Fibroblast of skin of left biceps (primary cell): Measurements from ENCODE around the gene HOMEZ.
"Not testable (repeated sequence)": the region's sequence is repeated elsewhere in the genome, so short reads cannot be mapped to it uniquely, and the experiment has no call there.

Source experiments
- DNase-seq, 2 experiments: peaks; one replicate each; pipeline ENCODE4 v3.0.0-alpha.2; 2013; ENCODE audit warnings: low read depth in 2 of 2

Gene HOMEZ

DNA sequence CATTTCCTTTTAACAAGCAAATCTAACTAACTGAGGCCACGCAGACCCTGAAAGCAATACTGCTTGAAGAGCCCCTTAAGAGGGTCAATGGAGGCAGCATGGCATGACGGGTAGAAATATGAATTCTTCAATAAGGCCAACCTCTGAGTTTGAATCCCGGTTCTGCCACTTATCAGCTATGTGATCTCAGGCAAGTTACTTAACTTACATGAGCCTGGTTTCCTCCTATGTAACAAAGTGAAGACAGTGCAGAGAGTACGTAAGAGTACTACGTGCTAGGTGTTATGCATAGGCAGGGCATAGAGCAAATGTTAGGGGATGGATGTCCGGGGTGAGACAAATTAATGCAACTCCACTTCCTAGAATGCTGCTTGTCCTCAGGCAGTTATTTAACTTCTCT is 4.7 kb downstream of the HOMEZ start:
- no peak for DNase-seq

- DNase-seq, result not testable (repeated sequence)
Measured at GRCh38 chr14:23277928-23278327, 8.0 kb downstream of the HOMEZ start.

DNA sequence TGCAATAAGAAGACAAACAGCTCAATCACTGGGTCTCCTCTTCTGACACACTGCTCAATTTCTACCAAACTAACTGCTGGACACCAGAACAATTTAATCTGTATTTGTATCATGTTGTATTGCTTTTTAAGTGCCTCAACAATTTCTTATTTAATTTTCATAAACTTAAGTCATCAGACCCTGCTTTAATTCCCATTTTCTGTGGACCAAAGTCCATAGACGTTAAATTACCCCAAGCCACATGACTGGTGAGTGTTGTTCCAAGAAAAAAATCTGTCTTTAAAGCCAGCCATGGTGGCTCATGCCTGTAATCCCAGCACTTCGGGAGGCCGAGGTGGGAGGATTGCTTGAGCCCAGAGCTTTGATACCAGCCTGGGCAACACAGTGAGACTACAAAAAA is 8.7 kb downstream of the HOMEZ start:
- DNase-seq, result no peak

DNA sequence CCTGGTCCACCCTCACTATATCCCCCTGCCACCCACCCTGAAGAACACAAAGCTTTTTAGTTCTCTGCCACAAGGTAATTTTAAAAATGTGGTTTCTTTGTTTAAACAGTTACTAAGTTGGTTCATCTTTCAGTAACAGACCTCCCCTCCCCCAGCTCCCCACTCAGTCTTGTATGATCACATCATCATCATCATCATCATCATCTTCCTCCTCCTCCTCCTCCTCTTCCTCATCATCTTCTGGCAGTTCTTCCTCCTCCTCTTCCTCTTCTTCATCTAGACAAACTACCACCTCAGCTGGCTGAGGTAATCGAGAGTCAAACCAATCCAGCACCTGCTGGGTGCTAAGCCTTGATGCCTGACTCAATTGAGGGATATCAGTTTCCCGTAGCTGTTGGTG is 10.5 kb downstream of the HOMEZ start:
- DNase-seq, result no peak

DNA sequence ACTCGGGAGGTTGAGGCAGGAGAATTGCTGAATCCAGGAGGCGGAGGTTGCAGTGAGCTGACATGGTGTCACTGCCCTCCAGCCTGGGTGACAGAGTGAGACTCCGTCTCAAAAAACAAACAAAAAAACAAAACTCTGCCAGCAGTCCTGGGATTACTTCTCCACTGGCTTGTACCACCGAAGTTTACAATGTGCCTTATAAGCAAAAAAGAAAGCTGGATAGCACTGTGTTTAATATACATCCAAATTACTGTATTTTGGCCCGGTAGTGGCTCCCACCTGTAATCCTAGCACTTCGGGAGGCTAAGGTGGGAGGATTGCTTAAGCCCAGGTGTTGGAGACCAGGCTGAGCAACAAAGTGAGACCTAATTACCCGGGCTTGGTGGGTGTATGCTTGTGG is 16.7 kb downstream of the HOMEZ start:
- DNase-seq, result no peak

DNA sequence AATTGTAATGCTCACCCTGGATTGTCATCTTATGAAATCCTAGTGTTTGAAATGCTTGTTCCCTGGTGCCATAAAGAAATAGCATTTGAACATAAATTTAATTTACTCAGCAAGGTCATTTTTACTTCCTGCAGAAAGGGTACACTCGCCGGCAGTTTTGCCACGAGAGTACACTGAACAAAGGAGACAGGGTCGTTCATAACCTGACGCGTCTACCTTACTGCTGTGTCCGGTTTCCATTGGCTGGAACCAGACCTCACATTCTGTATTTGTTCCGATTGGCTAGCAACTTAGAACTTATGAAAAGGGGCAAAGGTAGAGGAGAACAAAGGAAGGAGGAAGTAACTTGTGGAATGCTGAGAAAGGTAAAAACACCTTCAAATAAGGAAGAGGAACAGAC is 25.1 kb downstream of the HOMEZ start:
- DNase-seq, result not testable (repeated sequence)

DNA sequence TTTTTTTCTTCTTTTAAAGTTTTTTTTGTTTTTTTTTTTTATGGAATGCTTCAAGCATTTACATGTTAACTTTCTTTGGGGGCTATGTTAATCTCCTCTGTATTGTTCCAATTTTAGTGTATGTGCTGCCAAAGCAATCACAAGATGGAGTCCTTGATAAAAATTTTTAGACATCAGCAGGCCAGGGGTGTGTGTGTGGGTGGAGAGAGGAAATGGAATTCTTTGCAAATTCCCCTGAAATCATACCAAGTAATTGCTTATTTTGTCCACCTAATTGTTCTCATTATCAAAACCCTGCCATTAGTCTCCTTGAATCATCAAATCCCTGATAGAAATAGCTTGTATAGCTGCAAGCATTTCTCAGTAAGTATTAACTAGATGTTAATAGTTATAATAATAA is 26.5 kb downstream of the HOMEZ start:
- no peak for DNase-seq

- no peak for DNase-seq
Measured at GRCh38 chr14:23258256-23258655, 27.7 kb downstream of the HOMEZ start.

DNA sequence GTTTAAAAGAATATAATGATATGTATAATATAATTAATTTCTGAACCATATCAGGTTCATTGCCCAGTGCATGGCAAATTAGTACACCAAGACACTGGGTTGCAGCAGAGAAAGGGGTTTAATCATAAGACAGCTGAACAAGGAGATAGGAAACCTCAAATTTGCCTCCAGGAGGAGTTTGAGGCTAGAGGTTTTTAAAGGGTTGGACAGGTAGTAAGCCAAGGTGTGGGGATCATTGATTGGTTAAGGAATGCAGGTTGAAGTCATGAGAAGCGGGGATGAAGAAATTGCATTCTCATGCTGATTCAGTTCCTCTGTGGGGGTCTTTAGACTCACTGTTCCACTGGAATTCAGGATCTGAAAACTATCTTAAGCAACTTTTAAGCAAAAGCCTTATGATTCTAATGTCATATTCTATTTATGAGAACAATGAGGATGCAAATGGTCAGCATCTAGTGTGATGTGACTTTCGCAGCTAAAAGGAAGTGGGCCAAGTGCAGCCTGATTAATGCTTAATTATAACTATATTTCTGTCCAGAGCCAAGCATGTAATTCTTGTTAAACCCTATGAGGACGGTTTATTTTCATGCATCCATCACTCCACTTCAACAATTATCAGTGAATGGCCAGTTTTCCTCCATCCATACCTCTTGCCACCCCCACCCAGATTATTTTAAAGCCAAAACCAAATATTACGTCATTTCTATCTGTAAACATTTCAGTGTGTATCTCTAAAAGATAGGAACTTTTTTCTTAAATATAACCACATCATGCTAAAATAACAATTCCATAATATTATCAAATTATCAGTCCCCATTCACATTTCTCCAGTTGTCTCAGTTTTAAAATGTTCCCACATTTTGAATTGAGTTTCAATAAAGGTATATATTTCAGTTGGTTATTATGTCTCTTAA is 33.3 kb downstream of the HOMEZ start:
- DNase-seq, result no peak

GRCh38 chr14:23252006-23252405 is 33.9 kb downstream of the HOMEZ start:
- DNase-seq, result no peak

GRCh38 chr14:23249824-23250223 is 36.1 kb downstream of the HOMEZ start:
- no peak for DNase-seq

- no peak for DNase-seq
Measured at GRCh38 chr14:23248601-23249000, 37.3 kb downstream of the HOMEZ start.

GRCh38 chr14:23245282-23245681 is 40.6 kb downstream of the HOMEZ start:
- no peak for DNase-seq

DNA sequence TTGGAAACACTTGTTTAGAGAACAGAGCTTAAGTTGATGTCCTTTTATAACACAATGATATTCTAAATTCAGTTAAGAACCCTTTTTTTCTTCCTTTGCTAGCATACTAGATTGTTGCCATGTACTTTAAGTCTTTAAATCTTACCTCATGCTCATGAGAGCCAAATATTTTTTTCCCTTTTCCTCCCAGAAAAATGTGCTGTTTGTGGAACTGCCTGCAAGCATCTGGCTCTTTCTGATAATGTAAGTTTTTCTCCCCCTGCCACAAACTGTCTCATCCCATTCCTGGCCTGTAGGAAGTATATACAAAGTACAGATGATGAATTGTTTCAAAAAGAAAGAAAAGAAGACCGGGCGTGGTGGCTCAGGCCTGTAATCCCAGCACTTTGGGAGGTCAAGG is 42.9 kb downstream of the HOMEZ start:
- no peak for DNase-seq

DNA sequence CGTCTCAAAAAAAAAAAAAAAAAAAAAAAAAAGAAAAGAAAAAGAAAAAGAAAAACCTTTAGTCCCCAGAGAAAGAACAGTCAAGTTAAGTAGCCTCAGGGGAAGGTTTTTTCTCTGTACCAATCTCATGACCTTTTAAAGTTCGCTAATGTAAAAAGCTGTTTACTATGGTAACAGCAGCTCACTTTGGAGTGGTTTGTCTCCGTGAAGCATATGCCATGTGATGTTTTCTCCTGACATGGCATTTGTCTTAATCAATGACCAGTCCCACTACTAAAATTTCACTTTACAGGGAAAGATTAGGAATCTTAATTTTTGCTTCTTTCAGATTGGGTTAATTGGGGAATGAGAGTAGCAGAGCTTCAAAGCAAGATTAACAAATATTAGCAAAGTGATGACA is 43.9 kb downstream of the HOMEZ start:
- no peak for DNase-seq

DNA sequence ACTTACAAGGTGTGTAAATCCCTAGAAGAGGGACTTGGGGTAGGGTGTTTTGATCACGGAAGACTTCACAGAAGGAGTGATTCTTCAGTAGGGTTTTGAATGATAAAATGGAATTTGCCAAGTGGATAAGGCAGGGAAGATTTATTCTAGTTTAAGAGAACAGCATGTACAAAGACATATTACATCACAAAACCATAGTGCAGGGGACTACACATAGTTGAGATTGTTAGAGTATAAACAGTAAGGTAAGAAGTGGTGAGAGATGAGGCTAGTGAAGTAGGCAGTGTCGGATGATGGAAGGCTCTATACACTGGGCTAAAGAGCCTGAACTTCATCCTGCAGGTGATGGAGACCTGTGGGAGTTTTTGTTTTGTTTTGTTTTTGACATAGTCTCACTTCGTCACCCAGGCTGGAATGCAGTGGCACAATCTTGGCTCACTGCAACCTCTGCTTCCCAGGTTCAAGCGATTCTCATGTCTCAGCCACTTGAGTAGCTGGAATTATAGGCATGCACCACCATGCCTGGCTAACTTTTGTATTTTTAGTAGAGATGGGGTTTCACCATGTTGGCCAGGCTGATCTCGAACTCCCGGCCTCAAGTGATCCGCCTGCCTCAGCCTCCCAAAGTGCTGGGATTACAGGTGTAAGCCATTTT is 44.7 kb downstream of the HOMEZ start:
- DNase-seq, result not testable (repeated sequence)

GRCh38 chr14:23240661-23241060 is 45.3 kb downstream of the HOMEZ start:
- DNase-seq, result no peak

- DNase-seq, result peak; percentile 18 to 19
Measured at GRCh38 chr14:23237772-23238594, 47.9 kb downstream of the HOMEZ start, which contains the start of gene RNF212B. RNF212B (plus strand) TSS chr14:23237936; CDS start chr14:23240346, 2,410 bp downstream.

DNA sequence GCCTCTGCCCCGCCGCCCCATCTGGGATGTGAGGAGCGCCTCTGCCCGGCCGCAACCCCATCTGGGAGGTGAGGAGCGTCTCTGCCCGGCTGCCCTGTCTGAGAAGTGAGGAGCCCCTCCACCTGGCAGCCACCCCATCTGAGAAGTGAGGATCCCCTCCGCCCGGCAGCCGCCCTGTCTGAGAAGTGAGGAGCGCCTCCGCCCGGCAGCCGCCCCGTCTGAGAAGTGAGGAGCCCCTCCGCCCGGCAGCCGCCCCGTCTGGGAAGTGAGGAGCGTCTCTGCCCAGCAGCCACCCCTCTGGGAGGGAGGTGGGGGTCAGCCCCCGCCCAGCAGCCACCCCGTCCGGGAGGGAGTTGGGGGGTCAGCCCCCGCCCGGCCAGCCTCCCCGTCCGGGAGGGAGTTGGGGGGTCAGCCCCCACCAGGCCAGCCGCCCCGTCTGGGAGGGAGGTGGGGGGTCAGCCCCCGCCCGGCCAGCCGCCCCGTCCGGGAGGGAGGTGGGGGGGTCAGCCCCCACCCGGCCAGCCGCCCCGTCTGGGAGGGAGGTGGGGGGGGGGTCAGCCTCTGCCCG is 53.6 kb downstream of the HOMEZ start:
- DNase-seq, result not testable (repeated sequence)

- DNase-seq, result no peak
Measured at GRCh38 chr14:23228812-23229211, 57.1 kb downstream of the HOMEZ start.

GRCh38 chr14:23227566-23227965 is 58.4 kb downstream of the HOMEZ start:
- no peak for DNase-seq

- not testable (repeated sequence) for DNase-seq
Measured at GRCh38 chr14:23224958-23225357, 61.0 kb downstream of the HOMEZ start.
